D721Med (cell line): ENCODE data around the gene KRTAP12-4.
"Not testable (repeated sequence)": the region's sequence is repeated elsewhere in the genome, so short reads cannot be mapped to it uniquely, and the experiment has no call there.

Experiments
- DNase-seq: peaks from one replicate; pipeline ENCODE4 v3.0.0; 2011; ENCODE audit warnings: low spot score; ENCODE audit not compliant: insufficient read length
- FAIRE-seq: peaks from 2 replicates; lab custom pipeline; 2011; peaks lifted over from hg19 to GRCh38; lab: Jason Lieb, UNC
- CTCF ChIP-seq: IDR thresholded peaks from 2 replicates; pipeline ENCODE4 v1.5.1; 2012; ENCODE audit warnings: mild to moderate bottlenecking, control low read depth; ENCODE audit not compliant: insufficient read depth; ENCODE audit errors: missing control alignments

Gene KRTAP12-4

GRCh38 chr21:44628707-44629391 lies 25.6 kb downstream of the KRTAP12-4 start:
- FAIRE-seq (no peak), DNase-seq (no peak)
- TF ChIP-seq CTCF = no peak

- FAIRE-seq, DNase-seq: not testable (repeated sequence)
Observed at GRCh38 chr21:44627831-44628233, 26.6 kb downstream of the KRTAP12-4 start.

DNA sequence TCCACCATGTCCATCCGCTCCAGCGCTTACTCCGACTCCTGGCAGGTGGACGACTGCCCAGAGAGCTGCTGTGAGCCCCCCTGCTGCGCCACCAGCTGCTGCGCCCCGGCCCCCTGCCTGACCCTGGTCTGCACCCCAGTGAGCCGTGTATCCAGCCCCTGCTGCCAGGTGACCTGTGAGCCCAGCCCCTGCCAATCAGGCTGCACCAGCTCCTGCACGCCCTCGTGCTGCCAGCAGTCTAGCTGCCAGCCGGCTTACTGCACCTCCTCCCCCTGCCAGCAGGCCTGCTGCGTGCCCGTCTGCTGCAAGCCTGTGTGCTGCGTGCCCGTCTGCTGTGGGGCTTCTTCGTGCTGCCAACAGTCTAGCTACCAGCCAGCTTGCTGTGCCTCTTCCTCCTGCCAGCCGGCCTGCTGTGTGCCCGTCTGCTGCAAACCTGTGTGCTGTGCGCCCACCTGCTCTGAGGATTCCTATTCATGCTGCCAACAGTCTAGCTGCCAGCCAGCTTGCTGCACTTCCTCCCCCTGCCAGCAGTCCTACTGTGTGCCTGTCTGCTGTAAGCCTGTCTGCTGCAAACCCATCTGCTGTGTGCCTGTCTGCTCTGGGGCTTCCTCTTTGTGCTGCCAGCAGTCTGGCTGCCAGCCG lies 27.2 kb downstream of the KRTAP12-4 start:
- not testable (repeated sequence) for DNase-seq, FAIRE-seq

GRCh38 chr21:44626673-44627143 lies 27.8 kb downstream of the KRTAP12-4 start, which contains the start of gene KRTAP10-9:
KRTAP10-9 (plus strand) TSS chr21:44627093; CDS start chr21:44627172, 79 bp downstream.
- DNase-seq (no peak), FAIRE-seq (no peak)
- no peak for TF ChIP-seq CTCF

- TF ChIP-seq CTCF = no peak
- FAIRE-seq (no peak), DNase-seq (no peak)
Observed at GRCh38 chr21:44626262-44626661, 28.2 kb downstream of the KRTAP12-4 start.

GRCh38 chr21:44625756-44626155 lies 28.7 kb downstream of the KRTAP12-4 start:
- DNase-seq (no peak), FAIRE-seq (no peak)
- no peak for TF ChIP-seq CTCF

DNA sequence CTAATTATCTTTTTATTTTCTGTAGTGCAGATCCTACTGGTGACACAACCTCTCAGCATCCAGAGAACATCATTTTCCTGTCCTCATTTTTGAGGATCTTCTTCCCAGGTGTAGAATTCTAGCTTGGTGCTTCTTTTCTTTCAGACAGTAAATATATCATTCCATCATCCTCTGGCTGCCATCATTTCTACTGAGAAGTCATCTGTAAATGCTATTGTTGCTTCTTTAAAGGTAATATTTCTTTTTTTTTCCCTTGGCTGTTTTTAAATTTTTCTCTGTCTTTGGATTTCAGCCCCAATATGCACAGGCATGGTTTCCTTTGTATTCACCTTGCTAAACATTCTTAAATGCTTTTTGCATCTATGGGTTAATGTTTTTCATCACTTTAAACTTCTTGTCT lies 30.9 kb downstream of the KRTAP12-4 start:
- no peak for TF ChIP-seq CTCF
- DNase-seq = no peak
- no peak for FAIRE-seq

- FAIRE-seq (no peak), DNase-seq (no peak)
- no peak for TF ChIP-seq CTCF
Observed at GRCh38 chr21:44619886-44620285, 34.6 kb downstream of the KRTAP12-4 start.
